Sigmoid colon (tissue), 4 donors: ENCODE measurements around the gene CCNL2.

ENCODE experiments used
- CTCF ChIP-seq, 4 experiments: fragments of 450-650 bp in 3 of 4; fragments of 200-600 bp in 1 of 4; IDR thresholded peaks; one replicate each; pipeline ENCODE4 v1.5.1; 2016 to 2019; ENCODE audit warnings: antibody characterized with exemption in 4 of 4, mild to moderate bottlenecking in 3 of 4, moderate library complexity in 2 of 4
- EP300 ChIP-seq, 4 donors: sonication (generic); formaldehyde crosslinking; IDR thresholded peaks; one replicate each; pipeline ENCODE4 v1.6.1; 2017; ENCODE audit warnings: antibody characterized with exemption in 4 of 4
- POLR2A ChIP-seq, 2 donors: fragments of 450-650 bp; IDR thresholded peaks; one replicate each; pipeline ENCODE4 v1.6.1; 2016; ENCODE audit warnings: antibody characterized with exemption in 2 of 2, mild to moderate bottlenecking in 2 of 2, moderate library complexity in 2 of 2
- POLR2AphosphoS5 ChIP-seq, 4 donors: sonication (generic); formaldehyde crosslinking; IDR thresholded peaks; one replicate each; pipeline ENCODE4 v1.6.1; 2017; ENCODE audit warnings: antibody characterized with exemption in 4 of 4

DNA sequence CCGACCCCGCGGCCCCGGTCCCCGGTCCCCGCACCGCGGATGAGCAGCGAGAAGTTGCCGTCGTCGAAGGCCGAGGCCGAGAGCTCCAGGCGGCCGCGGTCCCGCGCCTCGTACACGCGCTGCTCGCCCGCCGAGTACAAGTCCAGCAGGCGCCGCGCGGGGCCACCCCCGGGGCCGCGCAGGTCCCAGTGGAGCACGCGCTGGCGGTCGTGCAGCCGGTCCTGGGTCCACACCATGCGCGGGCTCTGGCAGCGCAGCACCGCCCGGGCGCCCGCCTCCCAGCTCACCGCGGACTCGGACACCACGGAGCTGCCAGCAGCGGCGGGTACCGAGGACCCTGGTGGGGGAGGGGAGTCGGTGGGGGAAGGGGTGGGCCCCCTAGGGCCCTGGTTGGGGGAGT lies 43.7 kb downstream of the CCNL2 start:
- TF ChIP-seq CTCF (IDR thresholded peaks at IDR 0.05), result no peak
- no peak for TF ChIP-seq POLR2A (IDR thresholded peaks at IDR 0.05)
- no peak for TF ChIP-seq POLR2AphosphoS5 (IDR thresholded peaks at IDR 0.05)
- no peak for TF ChIP-seq EP300 (IDR thresholded peaks at IDR 0.05)
